H1 (cell line): ENCODE data around the gene NHLH2.

Experiments
- CBX8 ChIP-seq: fragments of 300-800, 300-1000 bp; sonication (generic); IDR thresholded peaks from 2 replicates; pipeline ENCODE4 v1.7.1; 2016; ENCODE audit warnings: low read depth, low read length, borderline replicate concordance
- CTCF ChIP-seq, 3 experiments: IDR thresholded peaks; 1 replicate in 2 of 3; 2 replicates in 1 of 3; pipeline versions ENCODE4 v1.5.1 to v1.6.1; 2011; ENCODE audit warnings: low read length in 3 of 3, mild to moderate bottlenecking in 3 of 3, inconsistent platforms in 2 of 3, low read depth in 1 of 3, moderate library complexity in 1 of 3; ENCODE audit not compliant: insufficient read depth in 1 of 3; ENCODE audit errors: control extremely low read depth in 1 of 3
- EP300 ChIP-seq, 2 experiments: IDR thresholded peaks; 1 replicate in 1 of 2; 2 replicates in 1 of 2; pipeline ENCODE4 v1.6.1; 2011 to 2012; ENCODE audit warnings: low read depth in 2 of 2, low read length in 2 of 2, mild to moderate bottlenecking in 2 of 2, borderline replicate concordance in 1 of 2, inconsistent platforms in 1 of 2, moderate library complexity in 1 of 2
- GABPA ChIP-seq: IDR thresholded peaks from 2 replicates; pipeline ENCODE4 v1.6.1; 2011; ENCODE audit warnings: mild to moderate bottlenecking, low read length, moderate library complexity, borderline replicate concordance; ENCODE audit not compliant: insufficient read depth
- HDAC6 ChIP-seq: IDR thresholded peaks from one replicate; pipeline ENCODE4 v1.7.1; 2012; ENCODE audit warnings: low read depth, mild to moderate bottlenecking, inconsistent platforms, low read length, moderate library complexity
- NRF1 ChIP-seq: IDR thresholded peaks from 2 replicates; pipeline ENCODE4 v1.6.1; 2011; ENCODE audit warnings: mild to moderate bottlenecking, low read depth, low read length, improper control_type of control experiment
- POLR2A ChIP-seq, 2 experiments: IDR thresholded peaks; 1 replicate in 1 of 2; 2 replicates in 1 of 2; pipeline ENCODE4 v1.6.1; 2011; ENCODE audit warnings: low read depth in 2 of 2, low read length in 2 of 2, mild to moderate bottlenecking in 2 of 2; ENCODE audit errors: control extremely low read depth in 1 of 2
- RAD21 ChIP-seq, 2 experiments: IDR thresholded peaks in 1 of 2; conservative IDR thresholded peaks in 1 of 2; 2 replicates each; pipeline ENCODE4 v1.6.1; 2011; ENCODE audit warnings: low read depth in 2 of 2, low read length in 2 of 2, improper control_type of control experiment in 1 of 2, inconsistent platforms in 1 of 2, mild to moderate bottlenecking in 1 of 2, moderate library complexity in 1 of 2
- SRF ChIP-seq: IDR thresholded peaks from 2 replicates; pipeline ENCODE4 v1.6.1; 2011; ENCODE audit warnings: mild to moderate bottlenecking, low read depth, low read length, moderate library complexity
- SUZ12 ChIP-seq: fragments of 200-600 bp; sonication (generic); IDR thresholded peaks from 2 replicates; pipeline ENCODE4 v1.6.1; 2012; ENCODE audit warnings: mild to moderate bottlenecking, inconsistent platforms, low read length, moderate library complexity, mixed read lengths
- TAF7 ChIP-seq: optimal IDR thresholded peaks from 2 replicates; pipeline ENCODE3; 2011; ENCODE audit warnings: low read depth, mild to moderate bottlenecking, inconsistent platforms, low read length, moderate library complexity, borderline replicate concordance
- TCF12 ChIP-seq: IDR thresholded peaks from 2 replicates; pipeline ENCODE4 v1.6.1; 2011; ENCODE audit warnings: low read depth, mild to moderate bottlenecking, low read length
- ZNF274 ChIP-seq: IDR thresholded peaks from 2 replicates; pipeline ENCODE4 v1.7.0; 2012; ENCODE audit warnings: low read length, borderline replicate concordance; ENCODE audit errors: extremely low read depth
- TF ChIP-seq, protein P1 (sequence below): IDR thresholded peaks from 2 replicates; pipeline ENCODE4 v1.6.1; 2012; ENCODE audit warnings: low read length, inconsistent platforms

DNA sequence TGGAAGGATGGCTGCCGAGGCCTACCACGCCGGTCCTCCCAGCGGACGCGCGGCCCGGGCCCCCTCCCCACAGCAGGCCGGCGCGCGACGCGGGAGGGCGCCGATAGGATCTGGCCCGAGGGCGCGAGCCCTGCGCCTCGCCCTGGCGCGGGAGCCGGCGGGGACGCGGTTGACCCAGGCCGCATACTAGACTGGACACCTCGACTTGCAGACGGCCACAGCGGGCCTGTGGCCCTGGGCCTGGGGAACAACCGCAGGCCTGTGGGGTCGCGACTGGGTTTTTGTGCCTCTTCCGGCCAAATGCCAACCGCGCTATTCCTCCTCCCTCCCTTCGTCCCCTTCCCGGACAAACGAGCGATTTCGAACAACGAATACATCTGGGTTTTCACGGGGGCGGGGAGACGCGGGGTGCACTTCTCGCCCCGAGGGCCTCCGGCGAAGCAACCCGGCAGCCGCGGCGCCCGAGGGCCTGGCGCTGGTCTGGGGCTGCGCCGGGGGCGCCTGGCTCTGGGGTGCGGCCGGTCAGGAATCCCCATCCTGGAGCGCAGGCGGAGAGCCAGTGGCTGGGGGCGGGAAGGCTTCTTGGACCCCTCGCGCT lies 2.4 kb downstream of the NHLH2 start:
- TF ChIP-seq HDAC6 (no peak), CTCF (IDR thresholded peaks at IDR 0.05; ENCODE audit: control extremely low read depth in 1 of 3, insufficient read depth in 1 of 3, low read depth in 1 of 3, low read length in 3 of 3) (no peak), ZNF274 (no peak), CBX8 (no peak), TAF7 (no peak), POLR2A (IDR thresholded peaks at IDR 0.05; ENCODE audit: control extremely low read depth in 1 of 2, low read depth in 2 of 2, low read length in 2 of 2) (peak in 1 of 2 experiments; percentile 30; a peak in 2 of 3 replicates), TCF12 (no peak), RAD21 (IDR thresholded peaks at IDR 0.05 in 1 of 2, conservative IDR thresholded peaks at IDR 0.05 in 1 of 2; ENCODE audit: low read depth in 2 of 2, low read length in 2 of 2) (no peak), GABPA (peak; percentile 17; the same call in 1 of the 2 replicates), SRF (no peak), SUZ12 (0 out of 2 replicates have a peak, but pooled peaks have one; percentile 18), EP300 (IDR thresholded peaks at IDR 0.05; ENCODE audit: borderline replicate concordance in 1 of 2, low read depth in 2 of 2, low read length in 2 of 2) (no peak), NRF1 (no peak)
- TF ChIP-seq, protein P1, sequence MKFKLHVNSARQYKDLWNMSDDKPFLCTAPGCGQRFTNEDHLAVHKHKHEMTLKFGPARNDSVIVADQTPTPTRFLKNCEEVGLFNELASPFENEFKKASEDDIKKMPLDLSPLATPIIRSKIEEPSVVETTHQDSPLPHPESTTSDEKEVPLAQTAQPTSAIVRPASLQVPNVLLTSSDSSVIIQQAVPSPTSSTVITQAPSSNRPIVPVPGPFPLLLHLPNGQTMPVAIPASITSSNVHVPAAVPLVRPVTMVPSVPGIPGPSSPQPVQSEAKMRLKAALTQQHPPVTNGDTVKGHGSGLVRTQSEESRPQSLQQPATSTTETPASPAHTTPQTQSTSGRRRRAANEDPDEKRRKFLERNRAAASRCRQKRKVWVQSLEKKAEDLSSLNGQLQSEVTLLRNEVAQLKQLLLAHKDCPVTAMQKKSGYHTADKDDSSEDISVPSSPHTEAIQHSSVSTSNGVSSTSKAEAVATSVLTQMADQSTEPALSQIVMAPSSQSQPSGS, result no peak
